NOMO-1 (cell line): Measurements from ENCODE around the gene OLAH.
A peak's percentile ranks its signal among the peaks of the same experiment; 100 is the strongest.
"Not testable (repeated sequence)": the region's sequence is repeated elsewhere in the genome, so short reads cannot be mapped to it uniquely, and the experiment has no call there.

Source experiments
- DNase-seq, 2 experiments: peaks; one replicate each; lab custom pipeline; 2025; ENCODE audit not compliant: unreplicated experiment in 2 of 2; lab: John Stamatoyannopoulos, UW

The OLAH gene

DNA sequence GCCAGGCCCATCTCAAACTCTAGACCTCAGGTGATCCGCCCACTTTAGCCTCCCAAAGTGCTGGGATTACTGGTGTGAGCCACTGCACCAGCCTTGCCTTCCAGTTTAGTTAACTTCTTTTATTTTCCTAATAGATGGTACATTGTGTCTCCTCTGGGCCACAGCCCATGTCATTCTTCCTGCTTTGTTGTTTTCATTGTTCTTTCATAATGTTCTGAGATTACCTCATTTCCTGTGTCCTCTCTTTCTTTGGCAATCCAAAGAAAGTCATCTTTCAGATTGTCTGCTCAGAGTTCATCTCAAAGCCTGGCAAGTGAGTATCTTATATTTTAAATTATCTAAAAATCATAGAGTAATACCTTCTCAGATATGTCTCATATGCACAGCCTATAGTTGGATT is at the start of gene OLAH:
Gene OLAH, plus strand, starts transcription at position 270 of the 400 bp plus-strand sequence. CDS start 3,346 bp downstream, outside the sequence.
- peak; percentile 12 to 35 for DNase-seq

- no peak for DNase-seq
Observed at GRCh38 chr10:14995964-14996565, 47.7 kb upstream of the OLAH start.

GRCh38 chr10:15013530-15013929 is 30.2 kb upstream of the OLAH start:
- not testable (repeated sequence) for DNase-seq

DNA sequence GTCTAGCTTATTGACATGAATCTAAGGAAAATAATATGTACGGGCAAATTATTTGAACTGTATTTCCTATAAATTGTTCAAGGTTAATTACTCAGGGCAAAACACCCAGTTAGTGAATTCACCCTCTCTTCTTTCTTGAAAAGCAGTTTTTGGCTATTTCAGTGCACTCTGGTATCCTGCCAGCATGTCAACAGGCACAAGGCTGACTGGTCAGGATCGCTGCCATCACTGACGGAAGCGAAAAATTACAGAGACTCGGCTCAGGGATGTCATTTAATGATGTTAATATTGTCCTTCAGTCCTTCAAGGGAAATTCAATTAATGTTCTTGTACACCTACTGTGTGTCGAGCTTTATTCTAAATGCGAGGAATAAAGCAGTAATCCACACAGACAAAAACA is 28.3 kb upstream of the OLAH start:
- DNase-seq = no peak

- peak in 1 of 2 experiments; percentile 13 for DNase-seq
Observed at GRCh38 chr10:15020966-15021365, 22.8 kb upstream of the OLAH start.

DNA sequence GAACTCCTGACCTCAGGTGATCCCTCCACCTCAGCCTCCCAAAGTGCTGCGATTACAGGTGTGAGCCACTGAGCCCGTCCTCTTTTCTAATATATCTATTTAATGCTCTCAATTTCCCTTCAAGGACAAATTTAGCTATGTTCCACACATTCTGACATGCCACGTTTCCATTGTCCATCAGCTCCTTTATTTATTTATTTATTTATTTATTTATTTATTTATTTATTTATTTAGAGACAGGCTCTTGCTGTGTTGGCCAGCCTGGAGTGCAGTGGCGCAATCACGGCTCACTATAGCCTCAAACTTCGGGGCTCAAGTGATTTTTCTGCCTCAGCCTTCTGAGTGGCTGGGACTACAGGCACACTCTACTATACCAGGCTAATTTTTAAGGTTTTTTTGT is 20.7 kb upstream of the OLAH start:
- not testable (repeated sequence) for DNase-seq

GRCh38 chr10:15024017-15025004 is 19.4 kb upstream of the OLAH start:
- not testable (repeated sequence) for DNase-seq

DNA sequence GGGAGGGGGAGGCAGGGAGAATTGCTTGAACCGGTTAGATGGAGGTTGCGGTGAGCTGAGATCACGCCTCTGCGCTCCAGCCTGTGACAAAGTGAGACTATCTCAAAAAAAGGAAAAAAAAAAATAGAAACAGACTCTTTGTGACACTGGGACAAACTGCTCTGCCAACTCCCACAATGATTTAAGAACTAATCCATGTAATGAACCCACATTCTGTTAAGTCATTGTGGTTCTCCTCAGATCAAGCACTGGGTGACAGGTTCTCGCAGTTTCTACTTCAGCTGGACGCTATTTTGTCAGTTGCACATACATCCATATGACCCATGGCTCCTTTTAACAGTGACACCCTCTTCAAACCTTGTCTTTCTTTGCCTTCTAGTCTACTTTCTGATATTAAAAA is 18.7 kb upstream of the OLAH start:
- peak in 1 of 2 experiments; percentile 14 for DNase-seq

GRCh38 chr10:15027741-15028140 is 16.0 kb upstream of the OLAH start:
- no peak for DNase-seq

- peak; percentile 78 to 93 for DNase-seq
Observed at GRCh38 chr10:15035385-15036301, 8.1 kb upstream of the OLAH start.

DNA sequence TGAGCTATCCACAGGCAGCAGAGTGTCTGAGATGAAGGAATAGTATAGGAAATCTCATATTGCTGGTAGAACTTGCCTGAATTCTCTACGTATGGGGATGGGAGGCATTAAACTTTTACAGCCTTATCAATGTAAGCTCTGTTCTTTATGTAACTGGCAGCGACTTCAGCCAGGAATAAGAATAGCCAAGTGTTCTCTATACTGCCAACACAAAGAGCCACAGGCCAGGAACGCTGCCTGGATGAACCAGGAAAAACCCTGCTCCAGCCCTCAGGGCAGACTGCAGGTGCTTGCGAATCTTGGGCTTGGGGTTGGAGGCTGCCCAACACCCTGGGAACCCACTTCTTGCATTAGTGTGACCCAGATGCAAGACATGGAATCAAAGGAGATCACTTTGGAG is 6.1 kb upstream of the OLAH start:
- no peak for DNase-seq

- no peak for DNase-seq
Observed at GRCh38 chr10:15038416-15038815, 5.3 kb upstream of the OLAH start.

GRCh38 chr10:15045380-15045779 is 1.6 kb downstream of the OLAH start:
- peak in 1 of 2 experiments; percentile 3 for DNase-seq

DNA sequence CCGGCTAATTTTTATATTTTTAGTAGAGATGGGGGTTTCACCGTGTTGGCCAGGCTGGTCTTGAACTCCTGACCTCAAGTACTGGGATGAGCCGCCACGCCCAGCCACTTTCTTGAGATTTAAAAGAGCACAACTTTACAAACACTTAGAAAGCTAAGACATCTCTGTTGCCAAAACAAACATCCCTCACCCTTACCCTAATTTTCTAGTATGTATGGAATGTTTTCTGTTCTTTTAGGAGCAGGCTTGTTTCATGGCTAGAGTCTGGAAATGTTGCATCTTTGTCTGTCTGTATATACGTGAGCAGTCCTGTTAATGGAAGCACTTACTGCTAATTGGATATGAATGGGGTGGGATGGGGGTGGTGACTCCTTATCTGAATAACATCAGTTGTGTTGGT is 2.9 kb downstream of the OLAH start:
- DNase-seq = no peak

GRCh38 chr10:15049533-15049932 is 5.8 kb downstream of the OLAH start:
- DNase-seq = no peak

- no peak for DNase-seq
Observed at GRCh38 chr10:15052121-15052520, 8.4 kb downstream of the OLAH start.

DNA sequence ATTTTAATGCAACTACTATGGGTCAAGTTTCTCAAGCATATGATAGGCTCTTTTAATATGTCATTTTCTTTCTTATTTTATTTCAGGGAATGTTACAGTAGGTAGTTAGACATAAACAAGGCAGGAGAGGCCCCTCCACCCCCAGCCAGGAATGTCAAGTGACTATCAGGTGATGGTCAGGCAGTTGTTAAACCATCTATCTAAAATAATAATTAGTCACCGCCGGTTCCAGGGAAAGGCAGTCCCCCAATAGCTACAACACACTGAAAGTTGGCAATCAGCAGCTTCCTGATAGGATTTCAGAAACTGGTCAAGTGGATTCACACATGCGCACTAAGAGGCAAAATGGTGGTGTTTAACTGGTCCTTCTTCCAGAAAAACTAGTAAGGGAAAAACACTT is 9.3 kb downstream of the OLAH start:
- no peak for DNase-seq

- no peak for DNase-seq
Observed at GRCh38 chr10:15058689-15059088, 14.9 kb downstream of the OLAH start.

- DNase-seq = no peak
Observed at GRCh38 chr10:15059914-15060313, 16.2 kb downstream of the OLAH start.

GRCh38 chr10:15060638-15061037 is 16.9 kb downstream of the OLAH start:
- DNase-seq = no peak

- no peak for DNase-seq
Observed at GRCh38 chr10:15067154-15067553, 23.4 kb downstream of the OLAH start.
